ENCODE data around the gene ASCL2.

The ASCL2 gene

GRCh38 chr11:2308713-2309112 lies 38.3 kb upstream of the ASCL2 start:
- DNase-seq: no peak

GRCh38 chr11:2307501-2308331 lies 37.3 kb upstream of the ASCL2 start:
- no peak for DNase-seq

GRCh38 chr11:2306877-2307500 lies 36.6 kb upstream of the ASCL2 start:
- DNase-seq: no peak

DNA sequence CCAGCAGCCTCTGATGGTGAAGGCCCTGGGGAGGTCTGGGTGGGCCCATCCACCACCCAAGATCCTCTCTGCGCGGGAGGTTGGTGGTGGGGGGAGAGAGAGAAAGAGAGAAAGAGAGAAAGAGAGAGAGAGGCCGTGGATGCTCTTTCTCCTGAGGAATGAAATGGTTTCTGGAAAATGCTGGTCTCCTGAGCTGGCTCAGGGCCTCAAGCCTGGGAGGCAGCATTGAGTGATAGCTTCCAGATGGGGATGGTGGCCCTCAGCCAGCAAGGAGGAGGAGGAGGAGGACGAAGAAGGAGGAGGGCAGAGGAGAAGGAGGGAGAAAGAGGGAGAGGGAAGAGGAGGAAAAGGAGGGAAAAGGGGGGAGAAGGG lies 36.0 kb upstream of the ASCL2 start:
- DNase-seq: no peak

DNA sequence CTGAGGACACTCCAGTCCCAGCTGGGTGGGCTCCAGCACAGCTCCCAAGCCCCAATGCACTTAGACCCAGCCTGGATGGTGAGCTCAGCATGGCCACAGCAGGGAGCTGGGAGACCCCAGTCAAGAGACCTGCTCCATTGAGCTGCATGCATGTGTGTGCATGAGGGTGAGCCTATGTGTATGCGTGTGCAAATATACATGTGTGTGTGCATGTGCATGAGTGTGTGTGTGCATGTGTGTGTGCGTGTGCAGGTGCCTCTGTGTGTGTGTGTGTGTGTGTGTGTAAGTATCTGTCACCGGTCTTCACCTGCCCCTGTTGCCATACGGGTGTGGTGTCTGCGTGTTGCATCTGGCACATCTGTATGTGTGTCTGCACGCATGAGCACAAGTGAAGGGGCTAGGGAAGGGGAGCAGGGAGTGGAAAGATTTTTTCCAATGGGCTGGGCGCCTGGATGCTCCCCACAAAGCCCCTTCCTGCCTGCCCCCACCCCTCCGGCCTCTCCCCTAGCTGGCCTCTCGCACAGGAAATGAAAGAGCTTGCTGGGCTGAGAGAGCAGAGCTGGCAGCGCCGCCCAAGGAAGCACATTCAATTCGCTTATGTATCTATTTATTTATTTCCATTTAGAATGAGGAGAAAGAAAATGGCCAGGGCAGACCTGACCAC lies 35.5 kb upstream of the ASCL2 start:
- DNase-seq: peak; percentile 53 to 54

- peak; percentile 47 to 64 for DNase-seq
Observed at GRCh38 chr11:2305140-2305778, 34.9 kb upstream of the ASCL2 start.

- no peak for DNase-seq
Observed at GRCh38 chr11:2304506-2305139, 34.2 kb upstream of the ASCL2 start.

DNA sequence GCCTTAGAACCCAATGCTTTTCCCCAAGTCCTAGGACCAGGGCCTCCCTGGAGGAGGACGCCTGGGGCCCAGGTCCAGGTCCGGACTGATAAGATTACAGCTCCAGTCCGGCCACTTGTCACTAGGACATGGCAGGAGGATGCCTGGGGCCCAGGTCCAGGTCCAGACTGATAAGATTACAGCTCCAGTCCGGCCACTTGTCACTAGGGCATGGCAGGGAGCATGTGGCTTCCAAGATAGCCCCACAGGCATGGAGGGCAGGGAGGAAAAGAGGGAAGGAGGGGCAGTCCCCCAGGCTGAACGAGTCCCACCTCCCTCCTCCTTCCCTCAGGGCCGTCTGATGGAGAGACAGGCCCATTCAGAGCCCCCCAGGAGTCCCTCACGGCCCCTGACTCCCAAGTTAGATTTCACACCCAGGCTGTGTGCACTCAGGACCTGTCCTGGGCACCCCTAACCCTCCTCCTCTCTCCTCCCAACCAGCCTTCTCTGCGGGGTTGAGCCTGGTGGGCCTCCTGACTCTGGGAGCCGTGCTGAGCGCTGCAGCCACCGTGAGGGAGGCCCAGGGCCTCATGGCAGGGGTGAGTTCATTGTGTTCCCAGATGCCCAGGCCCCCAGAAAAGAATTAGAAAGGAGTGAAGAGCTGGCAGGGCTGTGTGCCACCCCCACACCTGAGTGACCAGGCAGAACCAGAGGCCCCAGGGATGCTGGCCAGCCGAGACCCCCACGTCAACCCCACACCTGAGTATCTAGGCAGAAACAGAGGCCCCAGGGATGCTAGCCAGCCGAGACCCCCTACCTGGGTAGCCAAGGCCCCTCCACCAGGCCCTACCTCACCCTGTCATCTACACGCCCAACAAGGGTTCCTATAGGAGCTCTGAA lies 33.5 kb upstream of the ASCL2 start:
- no peak for DNase-seq

DNA sequence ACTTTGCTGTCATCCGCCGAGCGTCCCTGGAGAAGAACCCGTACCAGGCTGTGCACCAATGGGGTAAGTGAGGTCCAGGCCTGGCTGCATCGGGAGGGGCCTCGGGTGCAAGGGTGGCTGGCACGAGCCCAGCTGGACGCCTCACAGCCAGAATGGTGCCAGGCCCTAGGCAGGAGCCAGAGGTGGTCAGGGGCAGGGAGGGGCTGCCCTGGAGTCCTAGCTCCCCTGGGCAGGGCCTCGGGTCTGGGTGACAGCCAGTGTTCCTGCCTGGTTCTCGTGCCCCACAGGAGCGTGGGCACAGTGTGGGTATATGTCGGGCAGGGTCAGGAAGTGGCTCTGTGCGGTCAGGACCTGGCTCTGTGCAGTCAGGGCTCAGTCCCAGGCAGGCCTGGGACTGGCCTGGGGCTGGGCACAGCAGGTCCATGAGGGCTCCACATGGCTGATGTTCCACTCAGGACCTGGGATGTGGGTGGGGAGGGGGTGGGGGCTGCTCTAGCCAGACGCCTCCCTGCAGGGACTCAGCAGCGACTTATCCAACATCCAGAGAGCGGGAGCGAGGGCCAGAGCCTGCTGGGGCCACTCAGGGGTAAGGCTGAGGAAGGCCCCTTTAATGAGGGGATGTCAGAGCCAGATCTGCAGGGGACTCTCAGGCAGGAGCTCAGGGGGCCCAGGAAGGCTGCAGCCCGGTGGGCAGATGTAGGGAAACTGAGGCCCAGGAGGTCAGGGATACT lies 32.7 kb upstream of the ASCL2 start:
- DNase-seq: no peak

DNA sequence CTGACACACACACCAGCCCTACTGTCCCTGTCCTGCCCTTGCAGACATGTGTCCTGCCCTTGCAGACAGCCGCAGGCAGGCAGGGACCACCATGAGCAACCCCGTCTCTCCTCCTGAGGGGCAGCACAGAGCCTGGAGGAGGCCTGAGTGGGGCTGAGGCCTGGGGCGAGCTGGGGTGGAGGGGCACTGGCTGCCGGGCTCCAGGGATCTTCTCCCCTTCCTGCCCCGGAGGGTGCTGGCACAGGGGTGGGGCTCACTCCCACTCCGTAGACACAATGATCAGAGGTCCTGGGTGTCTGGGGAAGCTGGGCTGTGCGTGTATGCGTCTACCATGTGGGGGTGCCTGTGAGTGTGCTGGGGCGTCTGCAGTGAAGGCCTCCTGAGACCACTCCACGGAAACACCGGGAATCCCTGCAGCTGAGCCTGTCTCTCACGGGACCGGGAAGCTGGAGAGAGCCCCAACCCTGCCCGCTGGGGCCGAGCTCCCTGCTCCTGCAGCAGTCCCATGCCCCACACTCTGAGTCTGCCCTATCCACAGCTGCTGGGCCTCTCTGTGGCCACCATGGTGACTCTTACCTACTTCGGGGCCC lies 32.0 kb upstream of the ASCL2 start:
- DNase-seq: no peak

- DNase-seq: peak; percentile 56 to 75
Observed at GRCh38 chr11:2301631-2302305, 31.4 kb upstream of the ASCL2 start, which contains the start of the genes C11orf21 and TSPAN32. Gene C11orf21, minus strand, starts transcription at chr11:2301918. Its CDS starts 110 bp downstream, at chr11:2301808. Gene TSPAN32, plus strand, starts transcription at chr11:2302013. Its CDS starts 137 bp downstream, at chr11:2302150.

DNA sequence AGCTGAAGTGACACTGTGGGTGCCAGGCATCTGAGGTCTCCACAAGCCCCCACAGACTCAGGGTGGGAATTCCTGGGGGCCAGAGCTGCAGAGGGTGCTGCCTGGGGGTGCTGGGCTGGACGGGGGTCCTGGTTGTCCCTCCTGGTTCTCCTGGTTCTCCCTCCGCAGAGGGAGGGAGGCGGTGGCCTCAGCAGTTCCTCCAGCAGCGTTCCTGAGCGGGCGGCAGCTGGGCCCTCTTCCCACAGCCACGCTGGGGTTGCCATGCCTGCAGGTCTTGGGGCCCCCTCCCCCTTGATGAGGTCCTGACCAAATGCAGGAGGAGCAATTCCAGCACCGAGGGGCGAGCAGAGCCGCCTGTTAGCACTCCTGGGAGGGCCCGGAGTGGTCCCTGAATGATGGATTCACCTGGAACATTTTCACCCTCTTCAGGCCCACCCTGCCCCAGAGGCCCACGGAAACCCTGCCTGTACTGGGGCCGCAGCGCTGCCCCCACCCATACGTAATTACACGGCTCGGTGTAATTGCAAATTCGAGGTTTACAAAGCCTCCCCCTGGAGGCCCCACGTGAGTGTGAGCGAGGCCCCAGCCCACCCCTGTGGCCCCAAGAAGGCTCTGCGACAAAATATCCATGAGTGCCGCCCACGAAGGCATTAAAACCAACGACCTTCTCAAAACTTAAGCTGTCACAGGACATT lies 30.7 kb upstream of the ASCL2 start:
- no peak for DNase-seq

DNA sequence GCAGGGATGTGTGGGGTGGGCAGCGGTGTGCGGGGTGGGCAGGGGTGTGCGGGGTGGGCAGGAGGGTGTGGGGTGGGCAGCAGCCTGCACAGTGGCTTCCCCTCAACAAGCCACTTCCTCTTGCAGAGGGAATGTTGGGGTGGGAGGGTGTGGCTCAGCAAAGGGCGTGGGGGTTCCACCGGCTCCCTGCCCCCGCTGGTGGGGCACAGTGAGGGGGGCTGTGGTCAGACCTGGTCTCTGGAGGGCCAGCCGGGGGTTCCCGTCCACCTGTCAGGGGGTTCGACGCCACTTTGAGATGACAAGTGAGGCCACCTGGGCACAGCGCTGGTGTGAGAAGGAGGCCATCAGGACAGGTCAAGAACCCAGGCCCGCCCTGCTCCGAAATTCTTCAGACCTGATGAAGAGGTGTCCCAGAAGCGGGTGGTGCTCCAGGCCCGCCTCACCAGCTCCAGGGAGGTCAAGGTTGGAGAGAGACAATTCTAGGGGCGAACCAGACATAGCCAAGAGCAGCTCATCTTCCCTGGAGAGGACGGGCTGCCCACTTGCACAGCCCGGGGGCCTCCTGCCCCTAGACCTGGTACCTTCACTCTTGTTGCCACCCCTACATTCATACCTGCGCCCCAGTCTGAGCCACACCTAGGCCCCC lies 30.0 kb upstream of the ASCL2 start:
- no peak for DNase-seq

GRCh38 chr11:2299773-2300172 lies 29.4 kb upstream of the ASCL2 start:
- DNase-seq: no peak

DNA sequence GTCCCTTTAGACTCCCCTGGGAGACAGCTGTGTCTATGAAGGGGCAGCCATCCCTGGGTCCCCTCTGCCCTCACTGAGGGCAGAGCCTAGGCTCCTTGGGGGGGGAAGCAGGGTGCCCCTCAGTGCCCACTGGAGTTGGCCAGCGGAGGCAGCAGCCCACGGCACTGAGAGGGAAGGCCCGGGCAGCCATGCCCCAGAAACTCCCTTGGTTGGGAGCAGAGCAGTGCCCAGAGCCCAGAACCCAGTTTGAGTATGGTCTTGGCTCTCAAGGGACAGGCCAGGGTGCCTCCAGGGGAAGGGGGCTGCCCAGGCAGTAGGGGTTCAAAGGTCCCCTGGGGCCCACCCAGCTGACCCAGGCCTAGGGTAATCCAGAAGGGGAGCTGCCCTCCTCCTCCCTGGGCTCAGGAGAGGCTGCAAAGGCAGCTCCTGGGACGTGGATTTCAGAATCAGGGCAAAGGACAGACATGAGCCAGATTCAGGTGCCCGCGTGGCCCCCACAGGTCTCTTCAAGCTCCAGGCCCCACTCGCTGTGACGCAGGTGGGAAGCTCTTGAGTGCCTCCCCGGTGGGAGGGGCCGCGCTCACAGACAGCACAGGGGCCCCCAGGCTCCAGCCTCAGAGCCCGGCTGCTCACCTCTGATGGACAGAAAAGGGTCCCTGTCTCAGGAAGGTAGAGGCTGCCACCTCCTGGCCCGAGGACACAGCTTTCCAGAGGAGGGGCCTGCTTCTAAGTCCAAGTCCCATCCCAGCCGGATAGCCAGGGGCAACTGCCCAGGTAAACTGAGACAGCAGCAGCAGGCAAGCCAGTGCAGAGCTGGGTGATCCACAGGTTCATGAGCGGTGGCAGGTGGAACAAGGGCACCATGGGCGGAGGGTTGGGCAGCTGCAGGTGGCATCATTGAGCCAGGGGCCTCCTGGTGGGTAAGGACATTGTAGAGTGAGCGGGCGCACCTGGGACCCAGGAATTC lies 28.7 kb upstream of the ASCL2 start:
- DNase-seq: no peak

GRCh38 chr11:2298131-2298794 lies 27.9 kb upstream of the ASCL2 start:
- no peak for DNase-seq

- DNase-seq: no peak
Observed at GRCh38 chr11:2297623-2298030, 27.2 kb upstream of the ASCL2 start.
